Kidney glomerular epithelial cell (primary cell): ENCODE data around the gene RHOBTB3.
"Not testable (repeated sequence)": the region's sequence is repeated elsewhere in the genome, so short reads cannot be mapped to it uniquely, and the experiment has no call there.

Source experiments
- DNase-seq: peaks from one replicate; lab custom pipeline; 2025; lab: John Stamatoyannopoulos, UW

RHOBTB3 gene

DNA sequence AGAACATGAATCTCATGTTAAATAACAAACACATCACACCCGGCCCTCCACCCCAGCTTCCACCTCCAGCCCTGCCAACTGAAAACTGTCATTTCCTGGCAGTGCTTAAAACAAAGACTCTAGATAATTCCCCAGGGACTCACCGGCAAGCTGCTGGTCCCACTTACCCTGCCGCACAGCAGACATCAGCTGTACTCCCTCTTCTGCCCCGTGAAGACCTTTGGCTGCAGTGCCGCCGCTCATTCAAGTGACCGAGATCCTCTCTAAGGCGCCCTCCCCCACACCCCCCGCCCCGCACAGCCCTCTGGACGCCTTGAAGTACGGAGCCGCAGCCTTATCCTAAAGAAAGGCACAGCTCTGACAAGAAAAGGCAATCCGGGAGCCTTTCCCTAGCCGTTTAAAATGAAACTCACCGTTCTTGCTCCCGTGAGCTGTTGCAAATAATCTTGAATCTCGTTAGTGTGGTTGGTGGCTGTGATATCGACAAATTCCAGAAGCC lies 91.0 kb downstream of the RHOBTB3 start:
- DNase-seq: peak; percentile 51

DNA sequence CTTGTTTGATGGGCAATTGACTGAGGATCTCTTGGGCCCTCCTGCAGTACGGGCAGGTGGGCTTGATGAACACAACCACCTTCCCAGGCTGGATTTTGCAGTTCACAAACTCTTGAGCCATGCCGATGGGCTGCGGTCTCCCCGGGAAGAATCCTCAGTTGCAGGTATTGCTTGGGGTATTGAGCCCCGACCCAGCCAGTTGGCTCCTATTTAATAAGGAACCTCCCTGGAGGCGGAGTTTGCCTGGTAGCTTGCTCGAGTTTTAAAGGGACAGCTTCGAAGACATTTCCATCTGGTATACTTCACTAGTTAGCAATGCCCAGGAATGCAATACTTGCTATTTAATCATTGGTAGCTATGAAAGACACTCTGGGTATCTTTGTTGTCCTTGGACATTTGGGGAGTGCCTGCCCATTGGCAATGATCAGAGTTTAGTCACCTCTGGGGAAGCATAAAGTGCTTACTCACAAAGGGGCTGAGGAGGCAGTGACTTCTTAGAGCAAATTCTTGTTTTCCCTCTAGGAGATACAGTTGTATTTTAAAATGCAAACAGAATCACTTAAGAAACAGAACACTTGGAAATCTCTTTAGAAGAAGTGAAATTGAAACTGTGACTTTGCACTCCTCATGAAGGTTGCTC lies 91.5 kb downstream of the RHOBTB3 start, which contains the start of gene GLRX:
TSS of gene GLRX (minus strand) at position 185 of the 640 bp plus-strand sequence. CDS start at position 121, 64 bp downstream.
- DNase-seq: peak; percentile 91

DNA sequence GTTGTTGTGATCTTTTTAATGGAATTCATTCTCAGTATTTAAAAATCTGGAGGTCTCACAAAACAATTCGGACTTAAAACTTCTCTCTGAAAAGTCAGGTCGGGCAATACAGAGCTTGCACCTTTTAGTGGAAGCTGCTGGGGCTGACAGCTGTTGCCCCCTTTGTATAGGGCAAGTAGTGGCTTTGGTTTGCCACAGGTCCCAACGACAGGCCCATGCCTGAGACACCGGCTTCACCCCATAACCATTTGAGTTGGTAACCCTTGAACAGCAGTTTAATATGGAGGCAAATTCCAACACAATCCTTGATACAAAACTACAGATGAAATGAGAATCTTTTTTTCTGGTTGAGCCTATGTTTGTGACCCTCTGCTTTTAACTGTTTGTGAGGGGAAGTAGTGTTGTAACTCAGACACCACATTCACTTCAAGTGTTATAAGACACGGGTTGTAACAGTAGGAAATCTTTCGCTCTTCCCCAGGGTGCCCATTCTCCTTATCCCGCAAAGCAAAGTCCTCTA lies 92.1 kb downstream of the RHOBTB3 start:
- no peak for DNase-seq

DNA sequence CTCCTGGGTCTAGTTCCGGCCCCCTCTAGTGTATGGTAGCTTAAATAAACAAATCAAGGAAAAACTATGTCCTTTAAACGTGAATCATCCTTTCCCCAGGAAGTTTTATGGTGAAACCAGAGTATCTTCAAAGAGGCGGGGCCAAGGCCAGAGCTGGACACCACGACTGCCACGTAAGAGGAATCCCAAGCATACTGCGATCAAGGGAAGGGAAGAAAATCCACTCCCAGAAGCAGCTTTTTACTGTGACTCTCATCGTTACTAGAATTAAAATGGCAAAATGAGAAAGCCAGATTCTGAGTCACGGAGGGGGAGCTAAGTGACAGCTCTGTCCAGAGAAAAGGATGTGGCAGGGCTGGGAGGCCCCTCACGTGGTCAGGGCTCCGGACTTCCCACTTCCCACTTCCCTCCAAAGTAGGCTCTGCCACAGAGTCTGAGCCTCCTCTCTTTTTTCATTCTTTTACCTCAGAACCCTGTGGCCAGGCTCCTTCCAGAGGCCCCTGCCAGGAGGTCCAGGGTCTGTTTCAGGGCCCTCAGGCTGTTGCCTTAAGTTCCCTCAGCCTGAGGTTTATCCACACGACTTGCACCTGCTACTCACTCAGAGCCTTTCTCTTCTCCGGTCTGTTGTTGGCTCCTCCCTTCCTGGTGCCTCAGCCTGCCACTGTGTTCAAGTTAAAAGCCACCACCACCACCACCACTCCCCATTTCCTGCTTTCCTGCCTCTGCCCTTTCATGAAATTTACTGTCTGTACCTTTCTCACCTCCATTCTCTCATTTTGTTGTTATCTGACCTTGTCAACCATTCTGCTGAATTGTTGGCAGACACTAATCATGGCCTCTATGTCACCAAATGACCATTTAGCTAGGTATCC lies 92.8 kb downstream of the RHOBTB3 start:
- DNase-seq: peak; percentile 78

DNA sequence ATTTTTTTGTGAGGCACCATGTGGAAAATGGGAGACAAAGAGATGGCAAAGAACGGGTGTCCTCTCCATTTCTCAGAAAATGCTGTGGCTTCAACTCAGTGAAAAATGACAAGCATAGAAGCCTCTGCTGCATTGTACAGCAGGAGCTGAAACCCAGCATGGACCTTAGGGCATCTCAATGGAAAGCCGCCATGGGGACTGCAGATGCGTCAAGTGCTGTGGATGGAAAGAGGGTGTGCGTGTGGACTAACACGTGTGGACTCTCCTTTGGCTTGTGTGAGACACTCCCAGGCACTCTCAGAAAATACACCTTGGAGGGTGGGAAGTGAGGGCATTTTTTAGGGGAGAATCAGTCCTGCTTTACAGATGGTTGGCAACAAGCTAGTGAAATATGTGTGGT lies 93.6 kb downstream of the RHOBTB3 start:
- DNase-seq: no peak

DNA sequence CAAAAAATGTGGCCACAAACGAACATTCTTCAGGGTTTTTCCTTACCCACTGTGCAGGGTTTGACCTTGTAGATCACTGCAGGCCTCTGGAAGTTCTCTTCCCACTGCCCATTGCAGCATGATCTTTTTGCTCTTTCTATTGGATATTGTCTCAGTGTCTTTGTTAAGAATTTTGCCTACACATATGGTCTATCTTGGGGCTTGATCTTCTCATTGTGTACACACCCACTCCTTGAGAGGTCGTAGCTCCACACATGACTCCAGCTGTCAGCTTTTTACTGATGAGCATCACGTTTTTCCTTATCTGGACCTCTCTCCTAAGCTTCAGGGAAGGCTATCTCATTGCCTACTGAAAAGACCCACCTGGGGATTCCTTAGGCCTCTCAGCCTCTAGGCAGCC lies 94.4 kb downstream of the RHOBTB3 start:
- DNase-seq: no peak

DNA sequence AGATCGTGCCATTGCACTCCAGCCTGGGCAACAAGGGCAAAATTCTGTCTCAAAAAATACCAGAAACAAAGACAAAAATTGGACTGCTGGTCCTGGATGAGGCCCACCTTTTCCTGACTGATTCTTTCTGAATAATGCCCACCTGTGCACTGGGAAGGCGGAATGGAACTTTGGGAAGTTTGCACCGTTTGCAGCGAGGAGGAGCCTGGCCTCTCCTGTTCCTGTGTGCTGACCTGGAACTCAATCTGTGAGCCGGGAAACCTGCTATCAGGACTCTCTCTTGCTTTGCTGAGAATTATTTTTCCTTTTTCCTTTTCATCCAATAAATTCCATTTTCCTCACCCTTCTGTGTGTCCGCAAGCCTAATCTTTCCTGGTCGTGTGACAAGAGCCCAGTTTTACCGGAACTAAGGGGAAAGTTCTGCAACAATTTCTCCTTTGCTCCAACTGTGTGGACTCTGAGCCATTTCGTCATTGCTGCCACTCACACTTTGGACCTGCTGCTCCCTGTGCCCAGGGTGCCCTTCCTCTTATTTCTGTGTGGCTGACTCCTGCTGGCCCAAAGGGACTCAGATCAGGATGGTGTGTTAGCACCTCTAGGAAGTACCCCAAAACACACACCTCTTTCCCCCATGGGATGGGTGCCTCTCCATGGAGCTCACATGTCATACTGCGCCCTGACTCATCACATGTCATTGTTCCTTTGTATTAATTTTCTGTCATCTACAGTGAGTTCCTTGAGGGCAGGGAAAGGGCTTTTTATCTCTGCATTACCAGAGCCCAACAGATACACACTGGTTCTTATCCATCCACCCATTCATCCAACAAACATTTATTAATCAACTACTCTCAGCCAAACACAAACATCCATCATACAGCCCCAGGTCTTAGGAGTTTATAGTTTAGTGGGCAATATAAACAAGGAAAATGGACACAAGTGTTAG lies 96.1 kb downstream of the RHOBTB3 start:
- DNase-seq: no peak

DNA sequence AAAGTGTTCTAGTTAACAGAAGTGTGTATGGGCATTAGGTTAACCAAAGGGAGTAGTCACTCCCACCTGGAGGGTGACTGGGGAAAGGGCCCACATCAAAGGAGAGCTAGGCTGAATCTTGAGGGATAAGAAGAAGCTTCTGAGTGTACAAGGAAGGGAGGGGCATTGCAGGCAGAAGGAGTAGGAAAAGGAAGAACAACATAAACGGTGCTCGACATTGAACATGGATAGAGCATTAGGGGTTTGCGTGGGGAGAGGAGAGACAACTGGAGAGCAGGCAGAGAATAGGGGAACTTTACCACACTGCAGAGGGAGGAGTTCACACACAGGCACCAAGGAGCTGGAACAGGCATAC lies 96.7 kb downstream of the RHOBTB3 start:
- no peak for DNase-seq

DNA sequence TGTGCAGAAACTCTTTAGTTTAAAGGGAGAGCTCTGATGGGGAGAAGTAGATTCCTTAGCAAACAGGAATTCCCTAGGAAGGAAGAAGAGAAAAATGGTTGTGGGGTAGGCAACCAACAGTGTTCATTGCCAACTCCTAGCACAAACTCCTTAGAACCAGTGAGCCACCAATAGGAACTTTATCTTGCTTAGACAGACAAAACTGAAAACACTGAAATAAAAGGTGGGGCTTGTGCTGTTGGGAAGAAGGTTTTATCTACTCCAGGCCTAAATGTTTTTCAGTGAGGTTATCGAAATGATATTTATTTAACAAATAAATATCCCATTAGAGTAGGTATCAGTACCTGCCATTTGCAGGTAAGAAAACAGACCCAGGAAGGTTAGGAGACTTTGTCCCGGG lies 99.1 kb downstream of the RHOBTB3 start:
- no peak for DNase-seq

DNA sequence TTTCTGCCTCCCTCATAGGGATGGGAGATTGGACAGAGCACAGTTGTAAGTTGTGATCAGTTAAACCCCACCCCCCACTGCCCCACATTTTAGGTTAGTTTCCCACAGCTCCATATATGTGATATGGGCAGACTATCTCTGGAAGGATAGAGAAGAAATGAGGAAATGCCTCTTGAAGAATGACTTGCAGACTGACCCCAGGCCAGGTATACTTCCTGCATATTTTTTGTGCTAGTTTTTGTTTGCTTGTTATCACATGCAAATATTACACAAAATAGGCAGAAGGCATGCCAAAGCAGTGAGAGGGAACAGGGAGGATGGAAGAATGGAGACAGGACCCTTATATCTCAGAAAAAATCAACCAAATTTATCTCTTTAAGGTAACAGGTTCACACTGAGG lies 101.5 kb downstream of the RHOBTB3 start:
- DNase-seq: no peak

DNA sequence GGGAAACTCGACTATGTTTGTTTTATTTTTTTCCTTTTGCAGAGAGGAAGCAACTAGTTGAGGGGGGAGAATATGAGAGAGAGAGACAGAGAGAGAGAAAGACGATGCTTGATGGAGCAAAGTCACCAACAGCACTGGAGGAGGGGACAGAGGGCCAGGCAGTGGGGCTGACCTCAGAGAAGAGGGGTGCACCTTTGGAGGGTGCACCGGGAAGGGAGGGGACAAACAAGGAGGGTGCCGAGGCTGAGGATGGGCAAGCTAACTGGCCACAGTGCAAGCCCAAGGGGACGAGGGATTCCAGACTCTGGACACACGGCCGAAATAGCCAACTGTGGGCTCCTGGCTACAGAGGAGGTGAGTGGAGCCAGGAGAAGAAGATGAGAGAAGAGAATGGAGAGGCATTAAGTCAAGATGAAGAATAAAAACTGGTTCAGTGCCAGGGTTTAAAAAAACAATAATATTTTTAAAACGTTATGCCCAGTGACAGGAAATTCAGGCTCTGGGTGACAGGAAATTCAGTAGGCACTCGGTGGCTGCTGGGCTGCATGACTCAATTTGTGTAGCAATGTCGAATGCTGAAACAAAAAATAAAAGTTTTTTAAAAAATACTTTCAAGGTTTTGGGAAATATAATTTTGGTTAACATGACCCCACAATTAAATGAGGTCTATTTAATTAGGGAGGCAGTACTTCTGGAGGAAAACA lies 104.7 kb downstream of the RHOBTB3 start:
- DNase-seq: no peak

DNA sequence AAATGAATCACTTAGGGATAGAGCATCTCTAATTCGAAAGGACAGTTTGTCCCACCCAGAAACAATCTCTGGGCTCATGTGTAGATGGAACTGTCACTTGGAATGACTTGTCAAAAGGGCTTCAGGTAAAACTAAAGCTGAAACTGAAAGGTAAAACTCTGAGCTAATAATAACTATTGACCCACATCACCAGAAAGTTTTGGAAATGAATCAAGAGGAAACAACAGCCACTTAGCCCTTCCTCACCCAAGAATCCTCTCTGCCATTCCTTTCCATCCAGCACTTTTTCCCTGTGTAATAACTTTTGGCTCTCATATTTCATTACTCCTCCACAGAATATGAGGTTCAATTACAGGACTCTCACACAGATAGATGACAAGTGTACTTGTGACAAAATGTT lies 105.4 kb downstream of the RHOBTB3 start:
- DNase-seq: no peak

DNA sequence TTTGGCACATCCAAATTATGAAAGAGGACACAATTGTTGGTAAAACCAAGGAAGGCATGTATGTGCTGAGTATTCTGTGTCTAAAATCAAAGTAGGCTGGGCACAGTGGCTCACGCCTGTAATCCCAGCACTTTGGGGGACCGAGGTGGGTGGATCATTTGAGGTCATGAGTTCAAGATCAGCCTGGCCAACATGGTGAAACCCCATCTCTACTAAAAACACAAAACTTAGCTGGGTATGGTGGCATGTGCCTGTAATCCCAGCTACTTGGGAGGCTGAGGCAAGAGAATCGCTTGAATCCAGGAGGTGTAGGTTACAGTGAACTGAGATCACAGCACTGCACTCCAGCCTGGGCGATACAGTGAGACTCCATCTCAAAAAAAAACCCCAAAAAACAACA lies 105.8 kb downstream of the RHOBTB3 start:
- not testable (repeated sequence) for DNase-seq

DNA sequence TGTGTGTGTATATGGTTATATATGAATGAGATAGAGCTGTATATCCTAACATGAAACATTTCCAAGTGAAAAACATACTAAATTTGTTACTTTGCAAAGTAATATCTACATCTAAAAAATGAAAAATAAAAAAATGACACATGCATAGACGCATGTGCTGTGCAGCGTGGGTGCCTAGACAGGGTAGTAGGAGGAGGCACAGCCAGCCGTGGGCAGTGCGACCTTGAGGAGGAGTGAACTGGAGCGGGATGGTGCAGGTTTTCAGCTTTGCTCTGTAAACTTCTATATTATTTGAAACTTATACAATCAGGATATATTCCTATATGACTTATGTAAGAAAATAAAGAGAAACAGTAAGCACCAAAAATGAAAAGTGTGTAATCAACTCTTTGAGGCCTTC lies 106.4 kb downstream of the RHOBTB3 start:
- no peak for DNase-seq

DNA sequence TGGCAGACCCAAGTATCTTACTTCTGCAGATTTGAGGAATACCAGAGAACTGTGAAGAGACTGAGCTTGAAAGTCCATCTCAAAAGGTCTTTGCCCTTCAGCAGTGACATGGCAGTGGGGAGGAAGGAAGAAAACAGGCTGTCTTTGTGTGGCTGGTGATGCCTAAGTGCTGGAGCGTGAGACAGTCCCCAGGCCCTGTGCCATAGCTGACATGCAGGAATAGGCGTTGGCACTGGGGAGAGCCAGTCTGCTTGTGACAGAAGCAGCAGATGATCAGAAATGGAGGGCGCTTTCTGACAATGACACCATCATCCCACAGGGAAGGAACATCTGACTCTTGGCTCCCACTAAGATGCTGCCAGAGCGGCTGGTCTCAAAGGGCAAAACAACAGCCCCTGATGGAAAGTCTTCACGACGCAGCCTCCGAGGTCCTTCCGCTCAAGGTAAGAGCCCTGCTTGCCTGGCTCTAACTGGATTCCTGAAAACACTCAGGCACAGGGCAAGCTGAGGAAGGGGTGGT lies 106.9 kb downstream of the RHOBTB3 start:
- DNase-seq: no peak

DNA sequence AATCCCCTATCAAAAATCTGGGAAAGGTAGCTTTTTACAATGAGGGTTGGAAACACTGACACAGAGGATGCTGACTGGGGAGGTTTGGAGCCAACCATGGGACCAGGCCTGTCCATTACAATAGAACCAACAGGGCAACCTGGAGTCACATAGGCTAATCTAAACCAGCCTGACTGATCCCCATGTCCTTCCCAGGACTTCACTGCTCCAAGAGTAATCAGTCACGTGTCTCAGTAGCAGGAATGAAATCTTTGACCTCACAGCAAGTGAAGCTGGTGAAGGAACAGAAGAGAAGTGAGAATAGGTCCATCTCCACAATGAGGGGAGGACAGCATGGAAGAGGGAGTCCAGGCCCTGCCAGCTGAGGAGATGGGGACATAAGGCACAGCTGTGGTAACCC lies 107.4 kb downstream of the RHOBTB3 start:
- DNase-seq: no peak

DNA sequence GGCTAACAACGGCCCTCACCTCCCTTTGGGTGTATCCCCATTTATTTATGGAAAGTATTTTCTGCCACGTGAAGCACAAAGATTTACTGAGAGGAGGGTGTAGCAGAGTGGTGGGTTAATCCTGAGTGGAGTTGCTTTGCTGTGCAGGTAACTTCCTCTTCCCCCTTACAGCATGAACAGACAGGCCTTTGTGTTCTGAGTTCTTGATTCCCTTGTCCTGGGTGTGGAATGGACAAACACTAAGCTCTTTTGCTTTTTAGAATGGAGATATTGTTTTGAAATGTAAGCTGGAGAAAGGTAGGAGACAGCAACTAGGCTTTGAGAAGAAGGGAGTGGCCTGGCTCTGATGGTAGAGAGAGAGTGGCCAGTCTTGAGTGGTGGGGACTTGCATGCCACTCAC lies 108.5 kb downstream of the RHOBTB3 start:
- DNase-seq: no peak

DNA sequence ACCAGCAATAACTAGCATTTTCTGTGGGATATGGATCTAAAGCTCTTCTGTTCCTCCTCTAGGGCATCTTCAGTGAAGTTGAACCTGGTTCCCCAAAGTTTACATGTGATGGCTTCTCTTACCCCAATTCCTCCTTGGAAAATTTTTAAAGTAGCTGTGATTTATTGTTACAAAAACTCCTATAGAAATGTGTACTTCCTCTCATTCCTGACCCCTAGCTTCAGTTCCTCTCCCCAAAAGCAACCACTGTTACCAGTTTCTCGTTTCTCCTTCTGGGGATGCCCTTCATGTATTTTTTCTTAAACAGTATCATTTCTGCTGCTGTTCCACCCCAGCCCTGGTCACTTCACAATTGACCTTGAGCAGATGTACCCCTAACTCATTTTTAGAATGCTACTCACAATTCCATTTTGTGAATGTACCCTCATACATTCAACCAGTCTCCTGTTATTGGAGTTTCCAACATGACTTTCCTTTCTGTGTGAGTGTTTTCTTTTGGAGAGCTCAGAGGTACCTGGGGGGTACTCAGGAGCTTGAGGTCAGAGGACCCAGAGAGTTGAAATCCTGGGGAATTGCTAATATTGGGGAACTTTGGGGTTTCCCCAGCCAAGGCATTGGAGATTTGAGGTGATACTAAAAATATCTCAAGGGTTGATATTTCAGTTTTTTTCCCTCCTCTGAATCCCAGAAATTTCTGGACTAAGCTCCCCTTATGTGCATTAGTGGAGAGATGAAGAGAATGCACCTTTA lies 110.0 kb downstream of the RHOBTB3 start:
- DNase-seq: no peak

DNA sequence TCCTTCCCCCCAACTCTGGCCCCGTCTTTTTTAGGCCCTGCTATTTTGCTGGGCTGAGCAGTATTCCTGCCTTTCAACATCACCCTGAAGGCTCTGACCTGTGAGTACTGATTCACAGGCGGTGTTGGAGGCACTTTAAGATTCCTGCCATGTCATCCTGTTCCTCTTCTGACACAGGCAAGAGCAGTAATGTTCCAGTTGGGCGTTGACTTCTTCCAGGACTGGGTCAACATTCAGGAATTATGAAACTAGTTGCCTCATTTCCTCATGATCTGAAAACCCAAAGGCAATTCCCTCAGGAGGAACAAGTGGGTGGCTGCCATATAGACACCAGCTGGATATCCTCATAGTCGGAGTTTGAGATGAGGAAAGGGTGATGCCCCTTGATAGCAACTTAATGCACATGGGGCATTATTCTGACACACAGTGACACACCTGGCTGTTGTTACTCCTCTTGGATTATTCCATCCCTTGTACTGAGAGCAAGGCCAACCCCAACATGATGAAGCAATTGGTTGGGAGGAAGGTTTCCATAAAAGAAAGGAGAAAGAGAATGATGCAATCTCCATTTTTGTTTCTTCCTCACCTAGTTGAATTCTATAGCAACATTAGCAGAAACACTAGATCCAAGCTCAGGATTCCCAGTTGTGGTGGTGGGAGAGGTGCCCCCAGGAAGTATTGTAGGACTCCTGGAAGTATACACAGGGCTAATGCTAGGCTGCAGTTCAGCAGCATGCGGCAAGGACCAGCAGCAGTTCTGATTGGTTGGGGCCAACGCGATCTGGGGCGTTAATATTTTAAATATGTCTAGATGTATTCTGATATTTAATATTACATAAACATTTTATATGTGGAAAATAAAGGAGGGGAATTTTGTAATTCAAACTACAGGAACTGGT lies 111.0 kb downstream of the RHOBTB3 start:
- DNase-seq: no peak
